Cardiac fibroblast (primary cell): ENCODE measurements around the gene DDX51.

ENCODE experiments used
- DNase-seq, 2 donors: peaks; one replicate each; pipeline versions ENCODE4 v3.0.0 to v3.0.0-alpha.2; 2010; ENCODE audit warnings: low read depth in 2 of 2
- H3K4me3 ChIP-seq, 2 donors: replicated peaks in 1 of 2; 1 replicate in 1 of 2; 2 replicates in 1 of 2; pipeline ENCODE4 v1.5.1; 2011; ENCODE audit warnings: low read depth in 2 of 2, low read length in 2 of 2, mild to moderate bottlenecking in 2 of 2, moderate library complexity in 1 of 2
- TF ChIP-seq, protein P1 (sequence below): IDR thresholded peaks from one replicate; pipeline ENCODE4 v1.5.1; 2011; ENCODE audit warnings: low read depth, mild to moderate bottlenecking, low read length, inconsistent platforms

DDX51 gene

DNA sequence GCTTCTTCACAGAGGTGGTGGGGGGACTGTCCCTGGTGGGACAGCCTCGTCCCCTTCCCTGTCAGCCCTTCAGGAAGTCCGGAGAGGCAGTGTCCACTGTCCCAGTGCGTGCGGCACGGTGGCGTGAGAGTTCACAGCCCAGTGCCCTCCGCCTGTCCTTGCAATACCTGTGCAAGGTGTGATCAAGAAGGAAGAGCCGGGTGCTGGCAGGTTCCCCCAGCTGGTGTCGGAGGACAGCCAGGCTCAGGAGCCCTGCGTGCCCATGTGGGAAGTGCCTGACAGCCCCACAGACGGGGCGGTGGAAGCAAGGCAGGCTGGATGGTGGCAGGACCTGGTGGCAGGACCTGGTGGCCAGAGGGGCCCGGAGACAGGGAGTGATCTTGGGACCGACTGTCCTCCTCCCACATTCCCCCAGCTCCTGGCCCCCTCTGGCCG, 16.5 kb upstream of the DDX51 start:
- H3K4me3 ChIP-seq, result no peak overlapping the region
- TF ChIP-seq, protein P1, sequence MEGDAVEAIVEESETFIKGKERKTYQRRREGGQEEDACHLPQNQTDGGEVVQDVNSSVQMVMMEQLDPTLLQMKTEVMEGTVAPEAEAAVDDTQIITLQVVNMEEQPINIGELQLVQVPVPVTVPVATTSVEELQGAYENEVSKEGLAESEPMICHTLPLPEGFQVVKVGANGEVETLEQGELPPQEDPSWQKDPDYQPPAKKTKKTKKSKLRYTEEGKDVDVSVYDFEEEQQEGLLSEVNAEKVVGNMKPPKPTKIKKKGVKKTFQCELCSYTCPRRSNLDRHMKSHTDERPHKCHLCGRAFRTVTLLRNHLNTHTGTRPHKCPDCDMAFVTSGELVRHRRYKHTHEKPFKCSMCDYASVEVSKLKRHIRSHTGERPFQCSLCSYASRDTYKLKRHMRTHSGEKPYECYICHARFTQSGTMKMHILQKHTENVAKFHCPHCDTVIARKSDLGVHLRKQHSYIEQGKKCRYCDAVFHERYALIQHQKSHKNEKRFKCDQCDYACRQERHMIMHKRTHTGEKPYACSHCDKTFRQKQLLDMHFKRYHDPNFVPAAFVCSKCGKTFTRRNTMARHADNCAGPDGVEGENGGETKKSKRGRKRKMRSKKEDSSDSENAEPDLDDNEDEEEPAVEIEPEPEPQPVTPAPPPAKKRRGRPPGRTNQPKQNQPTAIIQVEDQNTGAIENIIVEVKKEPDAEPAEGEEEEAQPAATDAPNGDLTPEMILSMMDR, result no peak
- DNase-seq, result no peak

DNA sequence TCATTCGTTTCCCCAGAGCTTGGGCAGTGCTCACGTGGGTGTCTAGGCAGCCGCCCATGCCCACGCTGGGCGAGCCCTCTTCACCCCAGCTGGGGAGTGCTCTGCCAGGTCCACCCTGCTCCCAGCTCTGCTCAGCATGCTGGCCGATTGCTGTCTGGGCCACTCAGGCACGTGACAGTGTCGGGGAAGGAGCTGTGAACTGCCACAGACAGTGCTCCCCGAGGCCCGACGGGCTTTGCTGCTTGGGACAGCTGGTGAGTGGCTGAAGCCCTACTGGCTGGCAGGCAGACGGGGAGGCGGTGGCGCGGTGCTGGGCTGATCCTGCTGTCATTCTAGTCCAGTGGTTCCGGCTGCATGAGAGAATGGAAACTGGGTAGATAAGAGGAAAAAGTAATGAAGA, 15.9 kb upstream of the DDX51 start:
- H3K4me3 ChIP-seq, result no peak overlapping the region
- TF ChIP-seq, protein P1, result no peak
- DNase-seq, result no peak

DNA sequence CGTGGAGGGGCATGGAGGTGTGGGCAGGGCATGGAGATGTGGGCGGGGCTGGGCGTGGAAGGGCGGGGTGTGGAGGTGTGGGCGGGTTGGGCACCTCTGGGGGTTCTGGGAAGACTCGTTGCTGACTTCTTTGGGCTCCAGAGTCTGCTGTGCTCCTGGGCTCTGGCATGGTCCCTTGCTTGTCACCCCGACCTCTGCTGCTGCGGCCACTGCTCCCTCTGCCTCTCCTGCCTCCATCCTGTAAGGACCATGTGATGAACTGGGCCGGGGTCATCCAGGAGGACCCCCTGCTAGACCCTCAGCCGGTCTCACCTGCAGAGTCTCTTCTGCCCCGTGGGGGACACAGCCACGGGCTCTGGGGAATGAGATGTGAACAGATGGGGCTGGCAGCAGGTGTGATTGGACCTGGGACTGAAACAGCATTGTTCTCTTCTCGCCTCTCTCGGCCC, 15.5 kb upstream of the DDX51 start:
- TF ChIP-seq, protein P1, result no peak
- H3K4me3 ChIP-seq, result no peak overlapping the region
- no peak for DNase-seq

DNA sequence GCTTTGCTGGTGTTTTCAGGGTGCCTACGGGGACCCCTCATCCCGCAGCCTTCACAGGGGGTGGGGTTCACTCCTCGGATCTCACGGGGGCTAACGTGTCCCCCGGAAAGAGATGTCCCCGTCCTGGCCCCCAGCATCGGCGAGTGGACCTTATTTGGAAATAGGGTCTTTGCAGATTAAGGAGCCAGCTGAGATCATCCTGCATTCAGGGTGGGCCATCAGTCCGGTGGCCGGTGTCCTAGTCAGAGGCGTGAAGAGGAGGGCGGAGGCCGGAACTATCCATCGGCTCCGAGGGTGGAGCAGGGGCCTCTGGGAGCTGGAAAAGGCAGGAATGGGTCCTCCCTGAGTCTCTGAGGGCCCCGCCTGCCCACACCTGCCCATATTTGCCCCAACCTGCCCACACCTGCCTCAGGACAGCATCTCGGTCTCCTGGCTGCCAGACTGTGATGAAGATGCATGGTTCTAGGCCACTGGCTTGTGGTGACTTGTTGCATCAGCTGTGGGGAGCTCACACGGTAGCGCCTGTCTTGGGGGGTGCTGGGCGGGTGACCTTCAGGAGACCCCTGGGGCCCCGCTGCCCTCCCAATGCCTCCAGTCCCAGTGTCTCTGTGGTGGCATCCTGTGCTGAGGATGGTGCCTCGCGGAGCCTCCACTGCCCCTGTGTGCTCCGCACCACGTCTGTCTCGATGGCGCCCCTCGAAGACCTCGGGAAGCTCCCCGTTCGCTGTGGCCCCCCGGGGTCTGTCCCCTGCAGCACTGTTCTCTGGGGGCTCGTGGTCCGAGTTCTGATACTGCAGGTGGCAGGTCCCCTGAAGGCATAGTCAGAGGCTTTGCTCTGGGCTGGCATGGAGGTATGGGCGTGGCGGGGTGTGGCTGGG, 14.8 kb upstream of the DDX51 start:
- TF ChIP-seq, protein P1, result no peak
- no peak for DNase-seq
- H3K4me3 ChIP-seq, result no peak overlapping the region

DNA sequence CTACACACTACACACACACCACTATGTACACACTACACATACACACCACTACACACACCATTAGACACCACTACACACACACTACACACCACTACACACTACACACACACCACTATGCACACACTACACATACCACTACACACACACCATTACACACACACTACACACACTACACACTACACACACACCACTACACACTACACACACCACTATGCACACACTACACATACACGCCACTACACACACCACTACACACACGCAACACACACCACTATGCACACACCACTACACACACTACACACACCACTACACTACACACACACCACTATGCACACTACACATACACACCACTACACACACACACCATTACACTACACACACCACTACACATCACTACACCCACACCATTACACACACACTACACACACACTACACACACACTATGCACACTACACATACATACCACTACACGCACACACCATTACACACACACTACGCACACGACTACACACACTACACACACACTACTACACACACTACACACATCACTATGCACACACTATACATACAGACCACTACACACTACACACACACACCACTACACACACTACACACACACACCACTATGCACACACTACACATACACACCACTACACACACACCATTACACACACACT, 13.8 kb upstream of the DDX51 start:
- no peak overlapping the region for H3K4me3 ChIP-seq
- TF ChIP-seq, protein P1, result no peak
- no peak for DNase-seq

DNA sequence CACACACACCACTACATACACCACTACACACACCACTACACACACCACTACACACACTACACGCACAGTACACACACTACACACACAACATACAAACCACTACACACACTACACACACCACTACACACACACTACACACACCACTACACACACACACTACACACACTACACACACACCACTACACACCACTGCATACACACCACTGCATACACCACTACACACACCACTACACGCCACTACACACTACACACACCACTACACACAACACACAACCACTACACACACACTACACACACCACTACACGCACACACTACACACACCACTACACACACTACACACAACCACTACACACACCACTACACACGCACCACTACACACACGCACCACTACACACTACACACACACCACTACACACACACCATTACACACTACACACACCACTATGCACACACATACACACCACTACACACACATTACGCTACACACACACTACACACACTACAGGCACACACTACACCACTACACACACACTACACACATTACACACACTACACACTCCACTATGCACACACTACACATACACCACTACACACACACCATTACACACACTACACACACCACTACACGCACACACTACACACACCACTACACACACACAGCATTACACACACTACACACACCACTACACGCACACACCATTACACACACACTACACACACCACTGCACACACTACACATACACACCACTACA, 12.6 kb upstream of the DDX51 start:
- TF ChIP-seq, protein P1, result no peak
- H3K4me3 ChIP-seq, result no peak overlapping the region
- DNase-seq, result no peak
